ENCODE results near the gene NAP1L2.
"Not testable (repeated sequence)": the region's sequence is repeated elsewhere in the genome, so short reads cannot be mapped to it uniquely, and the experiment has no call there.

The NAP1L2 gene

GRCh38 chrX:73214426-73215094, at the start of gene NAP1L2:
NAP1L2 (minus strand) TSS chrX:73214851; CDS start chrX:73214492, 359 bp downstream.
- peak; percentile 3 for DNase-seq (ENCODE audit: low read depth, low spot score)
- no peak within 1 kb of the TSS for H3K27ac ChIP-seq

- no peak for DNase-seq (ENCODE audit: low read depth, low spot score)
- no peak overlapping the region for H3K27ac ChIP-seq
Observed at GRCh38 chrX:73262991-73263390, 48.3 kb upstream of the NAP1L2 start.

GRCh38 chrX:73239242-73239641, 24.6 kb upstream of the NAP1L2 start:
- no peak for DNase-seq (ENCODE audit: low read depth, low spot score)
- H3K27ac ChIP-seq: no peak overlapping the region

- no peak for DNase-seq (ENCODE audit: low read depth, low spot score)
- H3K27ac ChIP-seq: no peak overlapping the region
Observed at GRCh38 chrX:73217621-73218020, 3.0 kb upstream of the NAP1L2 start.

- no peak overlapping the region for H3K27ac ChIP-seq
- DNase-seq (ENCODE audit: low read depth, low spot score): no peak
Observed at GRCh38 chrX:73215246-73215645, 595 bp upstream of the NAP1L2 start.

GRCh38 chrX:73213734-73214425, 771 bp downstream of the NAP1L2 start:
- no peak overlapping the region for H3K27ac ChIP-seq
- no peak for DNase-seq (ENCODE audit: low read depth, low spot score)

- DNase-seq (ENCODE audit: low read depth, low spot score): no peak
- H3K27ac ChIP-seq: no peak overlapping the region
Observed at GRCh38 chrX:73206366-73206765, 8.3 kb downstream of the NAP1L2 start.

GRCh38 chrX:73182502-73183114, 32.0 kb downstream of the NAP1L2 start:
- DNase-seq (ENCODE audit: low read depth, low spot score): no peak

GRCh38 chrX:73168945-73169344, 45.7 kb downstream of the NAP1L2 start:
- not testable (repeated sequence) for H3K27ac ChIP-seq; DNase-seq (ENCODE audit: low read depth, low spot score)

More at GRCh38 chrX:73182502-73183114, 32.0 kb downstream of the NAP1L2 start:
- H3K27ac ChIP-seq: no peak overlapping the region

Data from epithelial cell of prostate (primary cell).